Endothelial cell of umbilical vein (primary cell): Measurements from ENCODE around the gene PPM1F. TPM values are rescaled to one million over a fixed set of nuclear protein-coding genes. Genes with fewer than 3 reads are reported as not detected.

Source experiments
- BruUV-seq: library from RNA; stranded (reverse); fragments of 400-500 nt; replicated peaks from 2 replicates; lab custom pipeline; 2021; lab: Mats Ljungman, UMichigan
- CTCF ChIA-PET: fragments of 300-600, 350-600 bp; sonication (Branson Sonifier 250); formaldehyde crosslinking; loops from one replicate; lab custom pipeline; 2021; ENCODE audit warnings: antibody characterized with exemption, inconsistent platforms; lab: Charles Lee
- POLR2A ChIA-PET: fragments of 300-600, 350-600 bp; sonication (Branson Sonifier 250); formaldehyde crosslinking; loops from one replicate; lab custom pipeline; 2021; ENCODE audit warnings: antibody characterized with exemption, inconsistent platforms; lab: Charles Lee
- DNase-seq: peaks from one replicate; pipeline ENCODE4 v3.0.0-alpha.2; 2011; ENCODE audit warnings: low read depth, low spot score
- FAIRE-seq: peaks from 2 replicates; lab custom pipeline; 2011; peaks lifted over from hg19 to GRCh38; lab: Jason Lieb, UNC
- H2AFZ ChIP-seq: 2 replicates; pipeline ENCODE4 v1.6.0; 2012; ENCODE audit warnings: low read depth, low read length, control low read depth, inconsistent platforms
- H3K27ac ChIP-seq: 2 replicates; pipeline ENCODE4 v1.5.1; 2011; ENCODE audit warnings: low read depth, mild to moderate bottlenecking, control low read depth, low read length, moderate library complexity; ENCODE audit not compliant: insufficient read depth
- H3K27me3 ChIP-seq, 2 experiments: 2 replicates each; pipeline versions ENCODE4 v1.6.0 to v1.6.1; 2011; ENCODE audit warnings: low read length in 2 of 2, mixed read lengths in 1 of 2; ENCODE audit not compliant: control insufficient read depth in 2 of 2, insufficient read depth in 2 of 2
- H3K36me3 ChIP-seq, 2 experiments: 2 replicates in 1 of 2; 3 replicates in 1 of 2; pipeline ENCODE4 v1.5.1; 2011; ENCODE audit warnings: low read length in 2 of 2, mild to moderate bottlenecking in 1 of 2, moderate library complexity in 1 of 2; ENCODE audit not compliant: control insufficient read depth in 2 of 2, insufficient read depth in 2 of 2; ENCODE audit errors: extremely low read depth in 1 of 2
- H3K4me1 ChIP-seq: 3 replicates; pipeline ENCODE4 v1.5.1; 2011; ENCODE audit warnings: mild to moderate bottlenecking, low read length; ENCODE audit not compliant: control insufficient read depth, insufficient read depth; ENCODE audit errors: extremely low read depth
- H3K4me2 ChIP-seq: 2 replicates; pipeline ENCODE4 v1.6.1; 2011; ENCODE audit warnings: low read length, control low read depth, mixed read lengths; ENCODE audit not compliant: insufficient read depth
- H3K4me3 ChIP-seq, 3 experiments: fragments of 200-600 bp in 1 of 3; sonication (generic), shearing (Covaris generic) in 1 of 3; replicated peaks in 1 of 3; 2 replicates each; pipeline ENCODE4 v1.5.1; 2011 to 2016; ENCODE audit warnings: control low read depth in 3 of 3, low read length in 3 of 3, mild to moderate bottlenecking in 2 of 3, inconsistent platforms in 1 of 3, low read depth in 1 of 3, moderate library complexity in 1 of 3; ENCODE audit not compliant: insufficient read depth in 1 of 3
- H3K79me2 ChIP-seq: 2 replicates; pipeline ENCODE4 v1.6.0; 2012; ENCODE audit warnings: low read length, inconsistent platforms; ENCODE audit not compliant: control insufficient read depth, insufficient read depth
- H3K9ac ChIP-seq: replicated peaks from 2 replicates; pipeline ENCODE3; 2011; ENCODE audit warnings: low read length, control low read depth; ENCODE audit not compliant: insufficient read depth; ENCODE audit errors: extremely low read depth
- H3K9me1 ChIP-seq: replicated peaks from 3 replicates; pipeline ENCODE4 v1.6.0; 2011; ENCODE audit warnings: mild to moderate bottlenecking, low read length; ENCODE audit not compliant: control insufficient read depth, insufficient read depth; ENCODE audit errors: extremely low read depth
- H3K9me3 ChIP-seq: replicated peaks from 2 replicates; pipeline ENCODE4 v1.5.1; 2012; ENCODE audit warnings: low read length, inconsistent platforms; ENCODE audit not compliant: control insufficient read depth, insufficient read depth
- H4K20me1 ChIP-seq: replicated peaks from 2 replicates; pipeline ENCODE3; 2011; ENCODE audit warnings: mild to moderate bottlenecking, low read length; ENCODE audit not compliant: control insufficient read depth, insufficient read depth; ENCODE audit errors: extremely low read depth
- CTCF ChIP-seq, 2 donors: IDR thresholded peaks; 1 replicate in 1 of 2; 2 replicates in 1 of 2; pipeline ENCODE4 v1.5.1; 2011; ENCODE audit warnings: low read length in 2 of 2, mild to moderate bottlenecking in 2 of 2, moderate library complexity in 2 of 2, control low read depth in 1 of 2, inconsistent platforms in 1 of 2, low read depth in 1 of 2; ENCODE audit not compliant: insufficient read depth in 1 of 2; ENCODE audit errors: extremely low read depth in 1 of 2
- EZH2 ChIP-seq: IDR thresholded peaks from 2 replicates; pipeline ENCODE4 v1.6.1; 2012; ENCODE audit warnings: borderline replicate concordance, low read depth, mild to moderate bottlenecking, moderate library complexity, low read length, inconsistent platforms; ENCODE audit not compliant: severe bottlenecking
- FOS ChIP-seq: IDR thresholded peaks from 2 replicates; pipeline ENCODE4 v1.6.1; 2011; ENCODE audit warnings: mild to moderate bottlenecking, low read length, moderate library complexity, borderline replicate concordance; ENCODE audit not compliant: insufficient read depth
- GATA2 ChIP-seq: IDR thresholded peaks from 2 replicates; pipeline ENCODE4 v1.7.0; 2011; ENCODE audit warnings: low read depth, mild to moderate bottlenecking, moderate library complexity, mixed read lengths, low read length; ENCODE audit not compliant: insufficient read length, insufficient read depth
- MYC ChIP-seq: IDR thresholded peaks from one replicate; pipeline ENCODE4 v1.6.1; 2011; ENCODE audit warnings: mild to moderate bottlenecking, low read depth, low read length
- POLR2AphosphoS5 ChIP-seq: IDR thresholded peaks from 2 replicates; pipeline ENCODE4 v1.6.1; 2012; ENCODE audit warnings: low read depth, mild to moderate bottlenecking, control low read depth, low read length, moderate library complexity; ENCODE audit not compliant: insufficient read depth
- dilution Hi-C: fragments of 300-500 bp; cut with MboI; formaldehyde crosslinking; loops from one replicate; pipeline ENCODE4 v1.15.0; 2019; ENCODE audit warnings: low sequenced_read_pairs; ENCODE audit not compliant: extremely low pct_ligation_motif_present
- intact Hi-C: fragments of 100-400 bp; cut with micrococcal nuclease; formaldehyde crosslinking; loops from one replicate; pipeline ENCODE4 v1.10.0; 2022
- polyA plus RNA-seq, 4 experiments: library from polyadenylated mRNA; depleted of rRNA in 3 of 4; stranded (reverse) in 3 of 4; unstranded in 1 of 4; fragments of >200 nt; gene quantifications; 2 replicates each; pipeline versions ENCODE4 v1.2.1 to v1.2.3, GENCODE V29; 2011 to 2012; ENCODE audit warnings: missing spikeins in 1 of 4
- total RNA-seq: library from RNA; stranded (reverse); gene quantifications from 2 replicates; pipeline ENCODE4 v1.2.3, GENCODE V29; 2021
- TF ChIP-seq, protein P1 (sequence below): IDR thresholded peaks from 2 replicates; pipeline ENCODE4 v1.6.1; 2011; ENCODE audit not compliant: insufficient read depth, insufficient read length

PPM1F gene
- total and polyA plus RNA-seq, 2 donors (not counting 3 experiments of a cell fraction or from before 2014, with no cell fraction given): 107 to 178 TPM

GRCh38 chr22:21971858-21972275, 19.2 kb upstream of the PPM1F start:
- peaks cover 4% of the 10 kb centered on the region for H3K79me2 ChIP-seq
- intact Hi-C loops: no loop called here
- TF ChIP-seq CTCF (IDR thresholded peaks at IDR 0.05; ENCODE audit: extremely low read depth in 1 of 2, insufficient read depth in 1 of 2, low read depth in 1 of 2, low read length in 2 of 2): no peak
- no peak for TF ChIP-seq MYC
- no peak for TF ChIP-seq POLR2AphosphoS5
- TF ChIP-seq, protein P1, sequence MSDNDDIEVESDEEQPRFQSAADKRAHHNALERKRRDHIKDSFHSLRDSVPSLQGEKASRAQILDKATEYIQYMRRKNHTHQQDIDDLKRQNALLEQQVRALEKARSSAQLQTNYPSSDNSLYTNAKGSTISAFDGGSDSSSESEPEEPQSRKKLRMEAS: no peak
- TF ChIP-seq EZH2: no peak
- no peak for TF ChIP-seq FOS
- TF ChIP-seq GATA2: no peak
- no peaks in the 10 kb centered on the region for H3K27me3 ChIP-seq
- no peak overlapping the region for H3K4me3 ChIP-seq
- H3K36me3 ChIP-seq: peaks cover 27 to 46% of the 10 kb centered on the region in 2 experiments
- no peaks in the 10 kb centered on the region for H3K9me3 ChIP-seq
- FAIRE-seq (peak; percentile 8), DNase-seq (no peak)
- H3K27ac ChIP-seq: no peak overlapping the region
- H3K9ac ChIP-seq: no peak overlapping the region
- H3K4me2 ChIP-seq: no peak overlapping the region
- no peaks in the 10 kb centered on the region for H3K9me1 ChIP-seq
- POLR2A ChIA-PET: interaction anchor here (1.2 kb wide), 1 partner anchor 537 kb away, joined by 4 read pairs; the partner anchor contains the start of gene ZNF280B
- dilution Hi-C loops: no loop called here
- no peaks in the 10 kb centered on the region for H3K4me1 ChIP-seq
- no peaks in the 10 kb centered on the region for H4K20me1 ChIP-seq
- no TSS peak for BruUV-seq
- H2AFZ ChIP-seq: no peak overlapping the region
- CTCF ChIA-PET: interaction anchor here (0.8 to 3.4 kb wide), 23 partner anchors 10 to 343 kb away, joined by 3 to 26 read pairs (median 4); partner anchors contain the start of genes PPM1F and TOP3B
